Activated T-helper 2 cell treated with anti-CD3 and anti-CD28 coated beads, Interferon-gamma antibody, Interleukin-2, Interleukin-4, amounts not matched to agents 10 μg/mL and 5 μg/mL and 100 μg/mL, durations not matched to agents 14 hours and 24 hours and 36 hours (primary cell): ENCODE data around the gene SH3D19. TPM values are rescaled to one million over a fixed set of nuclear protein-coding genes. Genes with fewer than 3 reads are reported as not detected.
"Not testable (repeated sequence)": the region's sequence is repeated elsewhere in the genome, so short reads cannot be mapped to it uniquely, and the experiment has no call there.

Experiments used
- DNase-seq: peaks from one replicate; pipeline ENCODE4 v3.0.0; 2021; ENCODE audit warnings: low spot score
- H3K27ac Mint-ChIP-seq: one replicate; pipeline ENCODE4 v1.8.0; 2021; ENCODE audit warnings: mixed read lengths
- H3K27me3 Mint-ChIP-seq: one replicate; pipeline ENCODE4 v1.8.0; 2021; ENCODE audit warnings: low read depth, mixed read lengths
- H3K36me3 Mint-ChIP-seq: one replicate; pipeline ENCODE4 v1.8.0; 2021; ENCODE audit warnings: low read depth, mixed read lengths
- H3K4me1 Mint-ChIP-seq: one replicate; pipeline ENCODE4 v1.8.0; 2021; ENCODE audit warnings: low read depth, mixed read lengths
- H3K4me3 Mint-ChIP-seq: one replicate; pipeline ENCODE4 v1.8.0; 2021; ENCODE audit warnings: low read depth, mild to moderate bottlenecking, moderate library complexity, mixed read lengths
- H3K9me3 Mint-ChIP-seq: one replicate; pipeline ENCODE4 v1.8.0; 2021; ENCODE audit warnings: mixed read lengths
- intact Hi-C: fragments of 100-400 bp; cut with micrococcal nuclease; formaldehyde crosslinking; loops from one replicate; pipeline ENCODE4 v1.15.1; 2023
- total RNA-seq: library from RNA; stranded (reverse); gene quantifications from 2 replicates; pipeline ENCODE4 v1.2.3, GENCODE V29; 2022

SH3D19 gene
- total RNA-seq, 1 donor from 2014 or later: not detected

GRCh38 chr4:151136048-151136447 lies 189.4 kb downstream of the SH3D19 start:
- H3K27ac Mint-ChIP-seq, H3K36me3 Mint-ChIP-seq, H3K4me1 Mint-ChIP-seq, DNase-seq, H3K4me3 Mint-ChIP-seq, H3K9me3 Mint-ChIP-seq, H3K27me3 Mint-ChIP-seq, intact Hi-C loops: not testable (repeated sequence)

DNA sequence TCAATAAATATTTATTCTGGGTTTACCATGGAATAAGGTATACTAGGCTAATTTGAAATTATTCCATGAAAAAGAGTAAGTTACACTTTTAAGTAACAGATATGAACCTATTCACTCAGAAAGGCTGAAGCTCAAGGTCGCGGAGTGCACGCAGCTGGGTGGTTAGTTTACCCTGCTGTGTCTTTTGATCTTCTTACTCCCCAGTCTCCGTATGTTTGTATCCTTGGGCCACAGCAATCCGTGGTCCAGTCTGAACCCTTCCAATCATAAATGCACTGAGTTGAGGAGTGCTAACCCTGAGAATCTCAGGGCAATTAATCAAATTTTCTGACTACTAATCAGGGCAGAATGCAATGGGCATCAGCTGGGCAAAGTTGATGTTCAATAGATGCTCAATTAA lies 192.1 kb downstream of the SH3D19 start:
- no peaks in the 10 kb centered on the region for H3K36me3 Mint-ChIP-seq
- H3K27me3 Mint-ChIP-seq: no peaks in the 10 kb centered on the region
- no peak for DNase-seq
- H3K9me3 Mint-ChIP-seq: no peaks in the 10 kb centered on the region
- no peaks in the 10 kb centered on the region for H3K4me1 Mint-ChIP-seq
- H3K27ac Mint-ChIP-seq: no peak overlapping the region
- H3K4me3 Mint-ChIP-seq: no peak overlapping the region
- intact Hi-C loops: no loop called here

DNA sequence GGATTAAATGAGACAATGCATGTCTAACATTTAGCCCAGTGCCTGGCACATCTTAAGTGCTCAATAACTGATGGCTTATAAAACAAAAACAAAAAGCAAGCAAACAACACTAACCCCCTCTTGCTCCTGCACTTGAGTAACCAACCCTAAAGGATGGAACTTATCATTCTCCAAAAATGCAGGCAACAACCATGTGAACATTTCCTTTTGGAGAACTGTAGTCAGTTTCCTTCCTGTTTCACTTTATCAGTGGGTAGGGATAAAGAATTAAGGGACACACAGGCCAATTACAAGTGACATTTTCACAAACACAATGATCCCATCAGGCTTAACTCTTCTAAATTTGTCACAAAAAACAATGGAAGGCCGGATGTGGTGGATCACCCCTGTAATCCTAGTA lies 195.6 kb downstream of the SH3D19 start:
- Mint-ChIP-seq H3K27me3 (no peaks in the 10 kb centered on the region), H3K4me1 (no peaks in the 10 kb centered on the region), H3K4me3 (no peak overlapping the region), H3K27ac (no peak overlapping the region), H3K9me3 (no peaks in the 10 kb centered on the region), H3K36me3 (no peaks in the 10 kb centered on the region)
- intact Hi-C loops: no loop called here
- no peak for DNase-seq

DNA sequence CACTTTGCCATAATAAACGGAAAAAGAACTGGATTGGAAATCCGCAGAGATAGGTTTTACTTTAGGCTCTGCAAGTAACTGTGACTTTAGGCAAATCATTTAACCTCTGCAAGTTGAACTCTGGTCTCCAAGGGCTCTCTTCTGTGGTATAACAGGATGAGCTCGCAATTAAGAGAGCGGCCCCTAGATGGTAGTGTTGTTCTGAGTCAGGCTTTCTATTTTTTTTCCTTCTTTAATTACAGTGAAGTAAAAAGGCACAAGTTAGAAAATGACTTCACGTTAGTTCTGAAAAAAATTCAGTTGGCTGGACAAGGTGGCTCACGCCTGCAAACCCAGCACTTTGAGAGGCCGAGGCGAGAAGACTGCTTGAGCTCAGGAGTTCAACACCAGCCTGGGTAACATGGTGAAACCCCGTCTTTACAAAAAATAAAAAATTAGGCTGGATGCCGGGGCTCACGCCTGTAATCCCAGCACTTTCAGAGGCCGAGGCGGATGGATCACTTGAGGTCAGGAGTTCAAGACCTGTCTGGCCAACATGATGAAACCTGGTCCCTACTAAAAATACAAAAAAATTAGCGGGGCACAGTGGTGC lies 207.9 kb downstream of the SH3D19 start:
- peaks cover 4% of the 10 kb centered on the region for H3K4me1 Mint-ChIP-seq
- H3K36me3 Mint-ChIP-seq: peaks cover 8% of the 10 kb centered on the region
- no peak overlapping the region for H3K27ac Mint-ChIP-seq
- peak; percentile 36 for DNase-seq
- intact Hi-C loops: loop anchor here (1.0 kb wide), 1 partner anchor 245 kb away; no protein-coding TSS in a partner anchor
- no peaks in the 10 kb centered on the region for H3K9me3 Mint-ChIP-seq
- H3K4me3 Mint-ChIP-seq: no peak overlapping the region
- H3K27me3 Mint-ChIP-seq: no peaks in the 10 kb centered on the region

DNA sequence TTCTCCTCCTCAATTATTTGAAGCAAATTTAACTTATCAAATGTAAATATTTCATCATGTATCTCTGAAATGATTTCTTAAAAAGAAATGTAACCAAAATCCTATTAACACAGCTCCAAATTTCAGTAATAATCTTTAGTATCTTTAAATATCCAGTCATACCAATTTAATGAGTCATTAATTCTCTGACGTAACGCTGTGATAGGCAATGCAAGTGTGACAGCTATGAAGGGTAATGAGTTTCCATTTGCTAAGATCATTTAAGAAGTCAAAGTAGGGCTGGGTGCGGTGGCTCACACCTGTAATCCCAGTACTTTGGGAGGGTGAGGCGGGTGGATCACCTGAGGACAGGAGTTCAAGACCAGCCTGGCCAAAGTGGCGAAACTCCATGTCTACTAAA lies 210.4 kb downstream of the SH3D19 start:
- intact Hi-C loops: no loop called here
- no peak overlapping the region for H3K27ac Mint-ChIP-seq
- H3K27me3 Mint-ChIP-seq: no peaks in the 10 kb centered on the region
- no peaks in the 10 kb centered on the region for H3K9me3 Mint-ChIP-seq
- no peak for DNase-seq
- no peak overlapping the region for H3K4me3 Mint-ChIP-seq
- peaks cover 8% of the 10 kb centered on the region for H3K36me3 Mint-ChIP-seq
- H3K4me1 Mint-ChIP-seq: no peaks in the 10 kb centered on the region

DNA sequence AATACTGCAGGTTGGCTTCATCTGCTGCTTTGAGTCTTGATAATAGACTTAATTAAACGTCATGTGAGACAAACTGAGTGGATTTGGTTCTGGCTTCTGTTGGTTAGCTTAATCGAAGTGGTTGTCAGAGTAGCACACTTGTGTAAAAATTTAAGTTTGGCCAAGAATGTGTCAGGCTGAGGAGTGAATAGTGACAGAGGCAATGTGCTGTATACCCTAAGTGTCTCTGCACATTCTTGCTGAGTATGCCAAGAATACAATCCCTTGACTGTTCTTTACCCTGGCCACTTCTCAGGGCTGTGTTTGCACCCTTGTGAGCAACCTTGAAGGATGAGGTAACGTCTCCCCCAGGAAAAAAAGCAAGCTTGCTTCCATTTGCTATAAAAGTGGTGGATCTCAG lies 211.1 kb downstream of the SH3D19 start:
- no peak for DNase-seq
- H3K9me3 Mint-ChIP-seq: no peaks in the 10 kb centered on the region
- intact Hi-C loops: no loop called here
- H3K4me3 Mint-ChIP-seq: no peak overlapping the region
- H3K27me3 Mint-ChIP-seq: no peaks in the 10 kb centered on the region
- no peak overlapping the region for H3K27ac Mint-ChIP-seq
- peaks cover 8% of the 10 kb centered on the region for H3K36me3 Mint-ChIP-seq
- no peaks in the 10 kb centered on the region for H3K4me1 Mint-ChIP-seq

DNA sequence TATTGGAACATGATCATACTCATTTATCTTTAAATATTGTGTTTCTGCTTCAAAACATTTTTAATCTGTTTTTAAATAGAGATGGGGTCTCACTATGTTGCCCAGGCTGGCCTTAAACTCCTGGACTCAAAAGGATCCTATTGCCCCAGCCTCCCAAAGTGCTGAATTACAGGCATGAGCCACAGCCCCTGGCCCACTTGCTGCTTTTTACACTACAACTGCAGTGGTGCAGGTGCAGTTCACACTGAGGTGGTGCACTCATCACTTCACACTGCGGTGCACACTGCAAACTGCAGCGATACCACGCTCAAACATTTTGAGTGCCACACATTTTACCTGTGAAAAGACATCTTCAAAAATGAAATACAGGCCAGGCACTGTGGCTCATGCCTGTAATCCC lies 215.2 kb downstream of the SH3D19 start:
- Mint-ChIP-seq H3K27ac (no peak overlapping the region), H3K27me3 (no peaks in the 10 kb centered on the region), H3K9me3 (no peaks in the 10 kb centered on the region), H3K4me1 (no peaks in the 10 kb centered on the region), H3K36me3 (peaks cover 38% of the 10 kb centered on the region), H3K4me3 (no peak overlapping the region)
- DNase-seq: no peak
- intact Hi-C loops: no loop called here

- H3K4me1 Mint-ChIP-seq: peaks cover 16% of the 10 kb centered on the region
- H3K9me3 Mint-ChIP-seq: no peaks in the 10 kb centered on the region
- H3K27ac Mint-ChIP-seq: peak overlapping the region; percentile 2
- intact Hi-C loops: no loop called here
- DNase-seq: no peak
- no peaks in the 10 kb centered on the region for H3K27me3 Mint-ChIP-seq
- H3K36me3 Mint-ChIP-seq: peaks cover 60% of the 10 kb centered on the region
- no peak overlapping the region for H3K4me3 Mint-ChIP-seq
These were observed 218.3 kb downstream of the SH3D19 start for GRCh38 chr4:151107063-151107462.

DNA sequence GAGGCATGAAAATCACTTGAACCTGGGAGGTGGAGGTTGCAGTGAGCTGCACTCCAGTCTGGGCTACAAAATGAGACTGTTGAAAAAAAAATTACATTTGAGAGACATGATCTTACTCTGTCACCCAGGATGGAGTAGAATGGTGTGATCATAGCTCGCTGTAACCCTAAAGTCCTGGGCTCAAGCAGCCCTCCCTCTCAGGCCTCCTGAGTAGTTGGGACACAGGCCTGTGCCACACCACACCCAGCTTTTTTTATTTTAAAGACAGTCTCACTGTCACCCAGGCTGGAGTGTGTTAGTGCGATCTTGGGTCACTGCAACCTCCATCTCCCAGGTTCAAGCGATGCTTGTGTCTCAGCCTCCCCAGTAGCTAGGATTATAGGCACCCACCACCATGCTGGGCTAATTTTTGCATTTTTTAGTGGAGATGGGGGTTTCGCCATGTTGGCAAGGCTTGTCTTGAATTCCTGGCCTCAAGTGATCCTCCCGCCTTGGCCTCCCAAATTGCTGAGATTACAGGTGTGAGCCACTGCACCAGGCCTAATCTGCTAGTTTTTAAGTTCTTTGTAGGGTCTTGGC lies 219.9 kb downstream of the SH3D19 start:
- Mint-ChIP-seq H3K9me3 (no peaks in the 10 kb centered on the region), H3K4me3 (no peak overlapping the region), H3K27me3 (no peaks in the 10 kb centered on the region), H3K27ac (no peak overlapping the region), H3K36me3 (peaks cover 75% of the 10 kb centered on the region), H3K4me1 (peaks cover 26% of the 10 kb centered on the region)
- intact Hi-C loops: no loop called here
- DNase-seq: no peak

DNA sequence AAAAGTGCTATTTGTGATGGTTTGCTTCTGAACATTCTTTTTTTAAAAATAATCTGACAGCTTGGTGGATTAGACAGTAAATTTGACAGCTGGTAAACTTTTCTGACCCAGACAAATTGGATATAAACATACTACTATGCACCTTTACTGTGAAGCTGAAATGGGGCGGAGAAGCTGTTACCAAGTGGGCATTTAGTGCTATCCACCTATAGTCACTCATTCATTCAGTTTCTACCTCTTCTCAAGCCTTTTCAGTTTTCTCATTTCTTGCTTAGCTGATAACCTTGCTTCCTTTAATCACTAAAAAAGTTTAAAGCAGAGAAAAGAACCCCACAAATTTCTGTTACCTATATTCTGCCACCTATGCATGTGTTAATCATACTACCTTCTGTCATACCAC lies 220.8 kb downstream of the SH3D19 start:
- Mint-ChIP-seq H3K27ac (no peak overlapping the region), H3K9me3 (no peaks in the 10 kb centered on the region), H3K4me1 (peaks cover 28% of the 10 kb centered on the region), H3K36me3 (peaks cover 84% of the 10 kb centered on the region), H3K27me3 (no peaks in the 10 kb centered on the region), H3K4me3 (no peak overlapping the region)
- no peak for DNase-seq
- intact Hi-C loops: no loop called here

GRCh38 chr4:151103758-151104157 lies 221.6 kb downstream of the SH3D19 start:
- peak overlapping the region; percentile 16 for H3K27ac Mint-ChIP-seq
- no peaks in the 10 kb centered on the region for H3K27me3 Mint-ChIP-seq
- H3K36me3 Mint-ChIP-seq: peaks cover 87% of the 10 kb centered on the region
- H3K4me3 Mint-ChIP-seq: no peak overlapping the region
- intact Hi-C loops: no loop called here
- DNase-seq: no peak
- H3K9me3 Mint-ChIP-seq: no peaks in the 10 kb centered on the region
- peaks cover 30% of the 10 kb centered on the region for H3K4me1 Mint-ChIP-seq

DNA sequence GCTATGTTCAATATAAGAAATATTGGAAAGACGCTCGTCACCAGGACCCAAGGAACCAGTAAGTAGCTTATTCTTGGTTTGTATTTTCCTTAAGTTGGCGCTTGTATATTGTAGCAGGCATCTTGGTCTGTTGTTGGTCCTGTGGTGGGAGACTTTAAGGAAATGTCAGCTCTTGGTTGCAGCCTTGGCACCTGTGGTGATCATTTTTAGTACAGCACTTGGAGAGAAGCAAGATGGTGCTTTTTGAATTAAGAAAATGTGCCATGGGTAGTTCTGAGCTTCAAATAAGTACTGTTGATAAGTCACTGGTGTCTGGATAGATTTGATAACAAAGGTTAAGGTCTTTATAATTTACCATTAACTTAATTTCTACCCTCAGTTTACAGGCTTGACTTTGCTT lies 224.9 kb downstream of the SH3D19 start:
- H3K4me1 Mint-ChIP-seq: peaks cover 43% of the 10 kb centered on the region
- no peak for DNase-seq
- H3K4me3 Mint-ChIP-seq: peak overlapping the region; percentile 98
- H3K9me3 Mint-ChIP-seq: no peaks in the 10 kb centered on the region
- intact Hi-C loops: no loop called here
- H3K27me3 Mint-ChIP-seq: no peaks in the 10 kb centered on the region
- H3K27ac Mint-ChIP-seq: peak overlapping the region; percentile 97
- H3K36me3 Mint-ChIP-seq: peaks cover 58% of the 10 kb centered on the region

DNA sequence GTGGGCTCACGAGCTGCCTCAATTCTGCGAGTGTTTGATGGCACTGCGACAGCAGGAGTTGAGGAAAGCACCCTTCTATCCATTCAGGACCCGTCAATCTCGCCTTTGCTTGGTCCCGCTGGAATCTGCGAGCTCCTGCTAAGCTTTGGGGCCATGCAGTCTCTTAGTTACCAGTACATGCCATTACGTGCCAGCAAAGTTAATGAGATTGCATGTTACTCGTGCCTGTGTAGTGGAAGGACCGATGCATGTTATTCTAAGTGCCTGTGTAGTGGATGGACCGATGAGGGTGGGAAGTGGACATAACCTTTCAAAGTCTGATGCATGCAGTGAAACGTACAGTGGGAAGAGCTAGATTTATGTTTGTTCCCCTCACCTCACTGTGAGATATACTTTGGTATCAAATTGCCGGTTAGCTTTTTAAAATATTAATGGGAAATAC lies 225.4 kb downstream of the SH3D19 start:
- intact Hi-C loops: loop anchor here (1.0 to 5.0 kb wide), 7 partner anchors 68 to 1679 kb away; partner anchors contain the start of genes ARFIP1, FBXW7, GATB and LRBA
- peaks cover 47% of the 10 kb centered on the region for H3K4me1 Mint-ChIP-seq
- peaks cover 57% of the 10 kb centered on the region for H3K36me3 Mint-ChIP-seq
- DNase-seq: no peak
- no peaks in the 10 kb centered on the region for H3K27me3 Mint-ChIP-seq
- peak overlapping the region; percentile 97 for H3K27ac Mint-ChIP-seq
- no peaks in the 10 kb centered on the region for H3K9me3 Mint-ChIP-seq
- peak overlapping the region; percentile 98 for H3K4me3 Mint-ChIP-seq
